Loucy (cell line): ENCODE results near the gene PFDN4.

Source experiments
- H2AFZ ChIP-seq: fragments of 200-600 bp; sonication (generic); 2 replicates; pipeline ENCODE4 v1.6.0; 2016; ENCODE audit warnings: antibody characterized with exemption, mild to moderate bottlenecking, low read length, moderate library complexity
- H3F3A ChIP-seq: fragments of 200-600 bp; 2 replicates; pipeline ENCODE4 v1.6.0; 2016; ENCODE audit warnings: antibody characterized with exemption, low read depth, mild to moderate bottlenecking
- H3K27me3 ChIP-seq: fragments of 200-600 bp; sonication (generic); 2 replicates; pipeline ENCODE4 v1.6.1; 2014; ENCODE audit warnings: low read length, mild to moderate bottlenecking; ENCODE audit not compliant: insufficient read depth, poor library complexity, severe bottlenecking
- H3K36me3 ChIP-seq: fragments of 200-600 bp; sonication (generic); 2 replicates; pipeline ENCODE4 v1.6.1; 2016; ENCODE audit warnings: low read length; ENCODE audit not compliant: insufficient read depth
- H3K4me1 ChIP-seq: fragments of 200-600 bp; sonication (generic); 2 replicates; pipeline ENCODE4 v1.5.1; 2014; ENCODE audit warnings: low read length, mild to moderate bottlenecking; ENCODE audit not compliant: insufficient read depth, poor library complexity, severe bottlenecking
- H3K4me2 ChIP-seq: fragments of 200-600 bp; sonication (generic); 2 replicates; pipeline ENCODE4 v1.6.0; 2014; ENCODE audit warnings: antibody characterized with exemption, low read length, low read depth, mild to moderate bottlenecking; ENCODE audit not compliant: poor library complexity, severe bottlenecking
- H3K4me3 ChIP-seq: fragments of 200-600 bp; sonication (generic); 2 replicates; pipeline ENCODE4 v1.5.1; 2014; ENCODE audit warnings: low read length, mild to moderate bottlenecking, mixed read lengths; ENCODE audit not compliant: poor library complexity, severe bottlenecking
- H3K79me2 ChIP-seq: fragments of 200-600 bp; sonication (generic); 2 replicates; pipeline ENCODE4 v1.6.1; 2014; ENCODE audit warnings: low read length; ENCODE audit not compliant: insufficient read depth
- H3K9ac ChIP-seq: fragments of 200-600 bp; sonication (generic); 2 replicates; pipeline ENCODE4 v1.6.0; 2014; ENCODE audit warnings: mild to moderate bottlenecking, low read depth, low read length, moderate library complexity; ENCODE audit not compliant: poor library complexity, severe bottlenecking
- H3K9me2 ChIP-seq: fragments of 200-600 bp; sonication (generic); replicated peaks from 2 replicates; pipeline ENCODE4 v1.6.1; 2016; ENCODE audit warnings: low read depth, low read length, mixed read lengths
- H3K9me3 ChIP-seq: fragments of 200-600 bp; sonication (generic); 2 replicates; pipeline ENCODE4 v1.6.1; 2014; ENCODE audit warnings: mild to moderate bottlenecking, antibody characterized with exemption, low read length, low read depth; ENCODE audit not compliant: insufficient read depth
- H4K20me1 ChIP-seq: fragments of 200-600 bp; sonication (generic); 2 replicates; pipeline ENCODE4 v1.6.0; 2014; ENCODE audit warnings: antibody characterized with exemption, low read length, mild to moderate bottlenecking; ENCODE audit not compliant: insufficient read depth, poor library complexity, severe bottlenecking
- CTCF ChIP-seq: fragments of 200-600 bp; sonication (generic); conservative IDR thresholded peaks from 2 replicates; pipeline ENCODE4 v1.5.1; 2014; ENCODE audit warnings: mild to moderate bottlenecking, antibody characterized with exemption, low read length
- EZH2phosphoT487 ChIP-seq: fragments of 200-600 bp; IDR thresholded peaks from 2 replicates; pipeline ENCODE4 v1.6.1; 2018; ENCODE audit warnings: antibody characterized with exemption, mild to moderate bottlenecking, moderate library complexity, borderline replicate concordance

PFDN4 gene

DNA sequence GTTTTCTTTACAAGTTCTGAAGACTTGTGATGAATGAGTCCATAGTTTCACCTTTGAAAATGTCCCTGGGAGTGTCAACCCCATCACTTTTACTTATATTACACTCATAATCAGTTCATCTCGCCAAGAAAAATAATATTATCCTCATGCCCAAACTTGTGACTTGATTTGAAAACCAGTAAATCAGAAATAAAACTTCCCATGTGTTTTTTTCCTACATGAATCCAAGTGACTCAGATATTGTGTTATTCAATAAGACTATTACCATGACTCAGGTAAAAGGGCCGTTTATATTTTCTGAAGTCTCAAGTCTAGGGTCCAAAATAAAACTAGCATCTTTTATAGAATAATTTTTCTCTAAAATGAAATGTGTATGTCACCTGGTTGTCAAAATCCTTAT is 18.3 kb upstream of the PFDN4 start:
- no peaks in the 10 kb centered on the region for H3K27me3 ChIP-seq
- no peak overlapping the region for H3K9ac ChIP-seq
- no peaks in the 10 kb centered on the region for H3F3A ChIP-seq
- no peak overlapping the region for H3K4me3 ChIP-seq
- H3K36me3 ChIP-seq, result no peaks in the 10 kb centered on the region
- H3K9me3 ChIP-seq, result no peaks in the 10 kb centered on the region
- no peaks in the 10 kb centered on the region for H3K79me2 ChIP-seq
- no peak overlapping the region for H2AFZ ChIP-seq
- no peaks in the 10 kb centered on the region for H3K9me2 ChIP-seq
- H4K20me1 ChIP-seq, result no peaks in the 10 kb centered on the region
- TF ChIP-seq EZH2phosphoT487, result no peak
- TF ChIP-seq CTCF, result no peak
- peaks cover 4% of the 10 kb centered on the region for H3K4me1 ChIP-seq
- H3K4me2 ChIP-seq, result no peak overlapping the region

GRCh38 chr20:54190217-54190616 is 17.7 kb upstream of the PFDN4 start:
- Histone ChIP-seq H3K9ac (no peak overlapping the region), H4K20me1 (no peaks in the 10 kb centered on the region), H3K79me2 (no peaks in the 10 kb centered on the region), H2AFZ (no peak overlapping the region), H3F3A (no peaks in the 10 kb centered on the region), H3K9me2 (no peaks in the 10 kb centered on the region), H3K4me1 (peaks cover 4% of the 10 kb centered on the region), H3K36me3 (no peaks in the 10 kb centered on the region), H3K9me3 (no peaks in the 10 kb centered on the region), H3K4me2 (no peak overlapping the region), H3K4me3 (no peak overlapping the region), H3K27me3 (no peaks in the 10 kb centered on the region)
- no peak for TF ChIP-seq CTCF
- TF ChIP-seq EZH2phosphoT487, result no peak

DNA sequence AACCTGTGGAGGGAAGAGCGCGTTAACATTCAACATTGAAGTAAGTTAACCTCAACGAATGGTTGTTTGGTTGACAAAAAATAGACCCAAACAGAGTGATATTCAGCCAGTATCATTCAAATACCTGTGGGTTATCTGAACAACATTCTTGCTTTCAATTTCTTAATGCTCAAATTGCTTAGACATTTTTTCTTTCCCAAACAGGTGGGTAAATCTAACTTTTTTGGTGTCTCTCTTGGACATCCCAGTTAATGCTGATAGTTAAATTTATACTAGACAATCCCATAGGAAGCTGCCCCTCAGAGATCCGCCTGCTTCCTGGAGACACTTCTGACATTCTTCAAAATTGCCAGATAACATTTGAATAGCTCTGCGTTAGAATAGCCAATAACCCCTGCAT is 14.1 kb upstream of the PFDN4 start:
- H3K4me1 ChIP-seq, result peaks cover 4% of the 10 kb centered on the region
- TF ChIP-seq EZH2phosphoT487, result no peak
- TF ChIP-seq CTCF, result no peak
- no peaks in the 10 kb centered on the region for H3F3A ChIP-seq
- no peaks in the 10 kb centered on the region for H3K9me2 ChIP-seq
- no peak overlapping the region for H3K4me3 ChIP-seq
- no peak overlapping the region for H3K9ac ChIP-seq
- no peak overlapping the region for H2AFZ ChIP-seq
- no peaks in the 10 kb centered on the region for H3K9me3 ChIP-seq
- no peaks in the 10 kb centered on the region for H4K20me1 ChIP-seq
- no peaks in the 10 kb centered on the region for H3K27me3 ChIP-seq
- H3K79me2 ChIP-seq, result no peaks in the 10 kb centered on the region
- no peak overlapping the region for H3K4me2 ChIP-seq
- no peaks in the 10 kb centered on the region for H3K36me3 ChIP-seq
